ENCODE data around the gene KIR2DL3. TPM values are rescaled to one million over a fixed set of nuclear protein-coding genes. Genes with fewer than 3 reads are reported as not detected.
"Not testable (repeated sequence)": the region's sequence is repeated elsewhere in the genome, so short reads cannot be mapped to it uniquely, and the experiment has no call there.

KIR2DL3 gene
- total and polyA plus RNA-seq, 2 experiments from 2014 or later, result not detected

DNA sequence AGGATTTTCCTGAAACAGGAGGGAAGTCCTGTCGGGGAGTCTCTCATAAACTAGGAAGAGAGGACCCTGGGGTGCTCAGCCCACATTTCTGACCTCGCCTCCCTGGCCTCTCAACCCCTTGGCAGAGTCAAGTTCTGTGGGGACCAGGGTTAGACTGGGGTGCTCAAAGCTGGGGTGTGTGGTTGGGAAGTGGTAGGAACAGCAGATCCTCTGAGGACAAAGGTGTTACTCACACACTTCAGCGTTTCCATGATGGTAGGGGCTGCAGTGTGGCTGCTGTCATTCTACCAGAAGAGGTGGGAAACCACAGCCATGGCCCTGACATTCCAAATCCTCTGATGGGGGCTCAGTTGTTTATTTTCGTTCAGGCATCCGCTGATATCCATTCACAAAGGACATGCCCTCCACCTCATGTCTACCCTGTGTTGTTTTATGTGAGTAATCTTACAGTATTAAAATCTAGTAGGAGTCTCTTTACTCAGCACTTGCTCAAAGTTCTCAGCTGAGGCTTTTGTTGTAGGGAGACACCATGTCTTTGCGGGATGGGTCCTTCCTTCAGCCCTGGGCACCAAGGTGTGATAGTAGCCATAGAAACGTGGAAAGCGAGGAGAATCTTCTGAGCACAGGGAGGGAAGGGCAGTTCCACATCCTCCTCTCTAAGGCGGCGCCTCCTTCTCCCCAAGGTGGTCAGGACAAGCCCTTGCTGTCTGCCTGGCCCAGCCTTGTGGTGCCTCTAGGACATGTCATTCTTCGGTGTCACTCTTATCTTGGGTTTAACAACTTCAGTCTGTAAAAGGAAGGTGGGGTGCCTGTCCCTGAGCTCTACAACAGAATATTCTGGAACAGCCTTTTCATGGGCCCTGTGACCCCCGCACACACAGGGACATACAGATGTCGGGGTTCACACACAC lies 1.5 kb downstream of the KIR2DL3 start:
- peaks cover 95% of the 10 kb centered on the region for H3K9me3 Mint-ChIP-seq
- H3K4me2 ChIP-seq, result no peak overlapping the region
- no peak overlapping the region for H3K27ac Mint-ChIP-seq
- no peak overlapping the region for H2AFZ ChIP-seq
- H3K36me3 ChIP-seq (ENCODE audit: insufficient read depth), result no peaks in the 10 kb centered on the region
- peaks cover 10% of the 10 kb centered on the region for H3K27me3 Mint-ChIP-seq (ENCODE audit: insufficient read depth, low read depth, poor library complexity)
- no peaks in the 10 kb centered on the region for H4K20me1 ChIP-seq (replicated peaks; ENCODE audit: insufficient read depth)
- no peaks in the 10 kb centered on the region for H3K27me3 ChIP-seq (ENCODE audit: insufficient read depth)
- H3F3A ChIP-seq (replicated peaks; ENCODE audit: low read depth), result no peaks in the 10 kb centered on the region
- no peak overlapping the region for H3K4me3 ChIP-seq
- no peak for DNase-seq (ENCODE audit: low spot score)
- no peaks in the 10 kb centered on the region for H3K4me1 ChIP-seq (ENCODE audit: insufficient read depth)
- no peaks in the 10 kb centered on the region for H3K79me2 ChIP-seq (replicated peaks; ENCODE audit: insufficient read depth)
- H3K9me2 ChIP-seq (ENCODE audit: insufficient read depth), result no peaks in the 10 kb centered on the region
- TF ChIP-seq, protein P1, sequence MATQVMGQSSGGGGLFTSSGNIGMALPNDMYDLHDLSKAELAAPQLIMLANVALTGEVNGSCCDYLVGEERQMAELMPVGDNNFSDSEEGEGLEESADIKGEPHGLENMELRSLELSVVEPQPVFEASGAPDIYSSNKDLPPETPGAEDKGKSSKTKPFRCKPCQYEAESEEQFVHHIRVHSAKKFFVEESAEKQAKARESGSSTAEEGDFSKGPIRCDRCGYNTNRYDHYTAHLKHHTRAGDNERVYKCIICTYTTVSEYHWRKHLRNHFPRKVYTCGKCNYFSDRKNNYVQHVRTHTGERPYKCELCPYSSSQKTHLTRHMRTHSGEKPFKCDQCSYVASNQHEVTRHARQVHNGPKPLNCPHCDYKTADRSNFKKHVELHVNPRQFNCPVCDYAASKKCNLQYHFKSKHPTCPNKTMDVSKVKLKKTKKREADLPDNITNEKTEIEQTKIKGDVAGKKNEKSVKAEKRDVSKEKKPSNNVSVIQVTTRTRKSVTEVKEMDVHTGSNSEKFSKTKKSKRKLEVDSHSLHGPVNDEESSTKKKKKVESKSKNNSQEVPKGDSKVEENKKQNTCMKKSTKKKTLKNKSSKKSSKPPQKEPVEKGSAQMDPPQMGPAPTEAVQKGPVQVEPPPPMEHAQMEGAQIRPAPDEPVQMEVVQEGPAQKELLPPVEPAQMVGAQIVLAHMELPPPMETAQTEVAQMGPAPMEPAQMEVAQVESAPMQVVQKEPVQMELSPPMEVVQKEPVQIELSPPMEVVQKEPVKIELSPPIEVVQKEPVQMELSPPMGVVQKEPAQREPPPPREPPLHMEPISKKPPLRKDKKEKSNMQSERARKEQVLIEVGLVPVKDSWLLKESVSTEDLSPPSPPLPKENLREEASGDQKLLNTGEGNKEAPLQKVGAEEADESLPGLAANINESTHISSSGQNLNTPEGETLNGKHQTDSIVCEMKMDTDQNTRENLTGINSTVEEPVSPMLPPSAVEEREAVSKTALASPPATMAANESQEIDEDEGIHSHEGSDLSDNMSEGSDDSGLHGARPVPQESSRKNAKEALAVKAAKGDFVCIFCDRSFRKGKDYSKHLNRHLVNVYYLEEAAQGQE (IDR thresholded peaks at IDR 0.05; ENCODE audit: unreplicated experiment), result no peak
- TF ChIP-seq NANOG (IDR thresholded peaks at IDR 0.05; ENCODE audit: borderline replicate concordance), result no peak
- TF ChIP-seq STAT1 (IDR thresholded peaks at IDR 0.05; ENCODE audit: unreplicated experiment), result no peak
- ATAC-seq, result no peak
- H3K4me3 Mint-ChIP-seq, result no peak overlapping the region
- peaks cover 45% of the 10 kb centered on the region for H3K36me3 Mint-ChIP-seq (ENCODE audit: low read depth)
- no peaks in the 10 kb centered on the region for H3K4me1 Mint-ChIP-seq
- no peak overlapping the region for H3K27ac ChIP-seq (ENCODE audit: low read depth)

DNA sequence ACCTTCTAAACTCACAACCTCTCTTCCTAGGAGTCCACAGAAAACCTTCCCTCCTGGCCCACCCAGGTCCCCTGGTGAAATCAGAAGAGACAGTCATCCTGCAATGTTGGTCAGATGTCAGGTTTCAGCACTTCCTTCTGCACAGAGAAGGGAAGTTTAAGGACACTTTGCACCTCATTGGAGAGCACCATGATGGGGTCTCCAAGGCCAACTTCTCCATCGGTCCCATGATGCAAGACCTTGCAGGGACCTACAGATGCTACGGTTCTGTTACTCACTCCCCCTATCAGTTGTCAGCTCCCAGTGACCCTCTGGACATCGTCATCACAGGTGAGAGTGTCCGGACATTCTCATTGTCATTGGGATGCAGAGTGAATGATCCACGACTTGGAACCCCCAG lies 3.6 kb downstream of the KIR2DL3 start:
- H3K4me3 ChIP-seq, H3K4me3 Mint-ChIP-seq: not testable (repeated sequence)
- H3K9me3 Mint-ChIP-seq, result peaks cover 95% of the 10 kb centered on the region

DNA sequence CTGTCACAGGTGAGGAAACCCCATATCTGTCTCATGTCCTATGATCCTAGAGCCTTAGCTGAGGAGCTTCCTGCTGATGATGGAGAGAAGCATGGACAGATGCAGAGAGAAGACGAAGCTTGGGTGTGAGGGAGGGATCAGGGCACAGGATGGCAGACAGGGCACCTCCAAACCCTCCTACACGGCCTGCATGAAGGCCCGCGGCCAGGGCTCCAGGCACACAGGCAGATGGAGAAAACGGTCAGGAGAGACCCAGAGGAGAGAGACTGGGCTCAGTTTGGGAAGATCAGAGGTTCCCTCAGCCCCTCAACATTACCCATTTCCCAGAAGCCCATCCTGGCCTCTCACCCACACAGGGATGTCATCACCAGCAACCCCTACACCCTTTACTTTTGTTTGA lies 5.8 kb downstream of the KIR2DL3 start:
- H3K27me3 Mint-ChIP-seq (ENCODE audit: insufficient read depth, low read depth, poor library complexity), result not testable (repeated sequence)

More for the DNA sequence above, 3.6 kb downstream of the KIR2DL3 start:
- not testable (repeated sequence) for H3F3A ChIP-seq (replicated peaks; ENCODE audit: low read depth); H2AFZ ChIP-seq; H3K27ac Mint-ChIP-seq; H3K4me1 ChIP-seq (ENCODE audit: insufficient read depth); DNase-seq (ENCODE audit: low spot score); H3K4me2 ChIP-seq; H3K27me3 Mint-ChIP-seq (ENCODE audit: insufficient read depth, low read depth, poor library complexity); H3K36me3 ChIP-seq (ENCODE audit: insufficient read depth); ATAC-seq; H3K27ac ChIP-seq (ENCODE audit: low read depth); H3K4me1 Mint-ChIP-seq; H4K20me1 ChIP-seq (replicated peaks; ENCODE audit: insufficient read depth); H3K9me2 ChIP-seq (ENCODE audit: insufficient read depth); H3K79me2 ChIP-seq (replicated peaks; ENCODE audit: insufficient read depth); H3K27me3 ChIP-seq (ENCODE audit: insufficient read depth)
- H3K36me3 Mint-ChIP-seq (ENCODE audit: low read depth), result peaks cover 36% of the 10 kb centered on the region

DNA sequence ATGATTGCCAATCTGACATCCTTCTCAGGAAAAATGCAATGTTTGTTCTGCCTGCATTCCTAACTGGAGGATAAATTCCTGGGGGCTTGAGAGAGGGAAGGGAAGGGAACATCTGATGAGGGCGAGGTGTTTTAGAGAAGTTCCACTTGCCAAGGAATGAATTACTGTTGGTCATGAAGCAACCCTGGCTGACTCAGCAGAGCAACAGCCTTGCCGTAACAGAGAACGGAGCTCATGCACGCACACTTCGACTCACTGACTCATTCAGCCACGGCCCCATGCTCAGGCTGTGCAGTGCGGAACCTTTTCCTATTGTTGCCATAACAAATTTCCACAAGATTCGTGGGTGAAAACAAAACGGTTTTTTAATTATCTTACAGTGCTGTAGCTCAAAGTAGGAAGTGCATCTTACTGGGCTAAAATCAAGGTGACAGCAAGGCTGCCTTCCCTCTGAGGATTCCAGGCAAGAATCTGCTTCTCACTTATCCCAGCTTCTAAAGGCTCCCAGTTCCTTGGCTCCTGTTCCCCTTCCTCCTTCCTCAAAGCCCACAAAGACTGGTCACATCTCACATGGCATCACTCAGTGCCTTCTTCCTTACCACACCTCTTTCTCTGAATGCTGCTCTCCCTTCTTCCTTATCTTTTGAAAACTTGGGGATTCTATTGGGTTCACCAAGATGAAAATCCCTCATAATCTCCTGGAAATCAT lies 9.5 kb downstream of the KIR2DL3 start:
- not testable (repeated sequence) for H3K4me2 ChIP-seq; H3K27me3 ChIP-seq (ENCODE audit: insufficient read depth); H3K4me1 ChIP-seq (ENCODE audit: insufficient read depth); ATAC-seq; H3K27ac ChIP-seq (ENCODE audit: low read depth); H3F3A ChIP-seq (replicated peaks; ENCODE audit: low read depth); H3K27ac Mint-ChIP-seq; H4K20me1 ChIP-seq (replicated peaks; ENCODE audit: insufficient read depth); H3K4me1 Mint-ChIP-seq; H3K4me3 ChIP-seq; H3K4me3 Mint-ChIP-seq; H3K9me2 ChIP-seq (ENCODE audit: insufficient read depth); H2AFZ ChIP-seq; H3K79me2 ChIP-seq (replicated peaks; ENCODE audit: insufficient read depth); H3K27me3 Mint-ChIP-seq (ENCODE audit: insufficient read depth, low read depth, poor library complexity); DNase-seq (ENCODE audit: low spot score); H3K36me3 ChIP-seq (ENCODE audit: insufficient read depth)
- H3K36me3 Mint-ChIP-seq (ENCODE audit: low read depth), result peaks cover 36% of the 10 kb centered on the region
- peaks cover 90% of the 10 kb centered on the region for H3K9me3 Mint-ChIP-seq

More for the DNA sequence above, 5.8 kb downstream of the KIR2DL3 start:
- H3K4me3 ChIP-seq; H3K27ac ChIP-seq (ENCODE audit: low read depth); H3K27me3 ChIP-seq (ENCODE audit: insufficient read depth); H3K9me2 ChIP-seq (ENCODE audit: insufficient read depth); H3K27ac Mint-ChIP-seq; H3K4me2 ChIP-seq; H2AFZ ChIP-seq; DNase-seq (ENCODE audit: low spot score); H3F3A ChIP-seq (replicated peaks; ENCODE audit: low read depth); H4K20me1 ChIP-seq (replicated peaks; ENCODE audit: insufficient read depth); H3K4me3 Mint-ChIP-seq; H3K4me1 Mint-ChIP-seq; H3K36me3 ChIP-seq (ENCODE audit: insufficient read depth); H3K79me2 ChIP-seq (replicated peaks; ENCODE audit: insufficient read depth); H3K4me1 ChIP-seq (ENCODE audit: insufficient read depth); ATAC-seq: not testable (repeated sequence)
- Mint-ChIP-seq H3K36me3 (ENCODE audit: low read depth) (peaks cover 34% of the 10 kb centered on the region), H3K9me3 (peaks cover 94% of the 10 kb centered on the region)

DNA sequence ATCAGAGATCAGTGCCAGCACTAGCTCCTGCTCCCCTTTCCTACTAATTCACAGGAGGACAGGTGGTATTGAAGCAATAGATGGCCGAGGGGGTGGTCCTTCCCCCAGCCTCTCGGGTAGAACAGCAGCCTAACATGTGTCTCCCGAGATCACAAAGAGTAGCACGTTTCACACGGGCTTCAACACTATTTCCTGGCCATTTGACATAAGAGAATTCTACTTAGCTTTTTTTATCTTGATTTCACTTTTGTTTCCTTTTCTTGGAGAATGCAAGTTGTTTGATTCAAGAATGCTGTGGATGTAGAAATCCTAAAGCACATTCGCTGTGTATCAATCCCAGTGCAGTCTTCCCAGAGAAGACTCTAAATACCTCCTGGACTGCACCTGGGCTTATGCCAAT lies 12.0 kb downstream of the KIR2DL3 start:
- H3K27me3 ChIP-seq (ENCODE audit: insufficient read depth); H3K9me2 ChIP-seq (ENCODE audit: insufficient read depth); H3K4me1 ChIP-seq (ENCODE audit: insufficient read depth); H3K27ac Mint-ChIP-seq; H3K36me3 ChIP-seq (ENCODE audit: insufficient read depth); H3K4me2 ChIP-seq; H3K4me3 Mint-ChIP-seq; H2AFZ ChIP-seq; H3K27me3 Mint-ChIP-seq (ENCODE audit: insufficient read depth, low read depth, poor library complexity); ATAC-seq; H3K4me1 Mint-ChIP-seq; H3F3A ChIP-seq (replicated peaks; ENCODE audit: low read depth); H3K79me2 ChIP-seq (replicated peaks; ENCODE audit: insufficient read depth); H3K27ac ChIP-seq (ENCODE audit: low read depth); H3K4me3 ChIP-seq; DNase-seq (ENCODE audit: low spot score); H4K20me1 ChIP-seq (replicated peaks; ENCODE audit: insufficient read depth): not testable (repeated sequence)
- Mint-ChIP-seq H3K9me3 (peaks cover 91% of the 10 kb centered on the region), H3K36me3 (ENCODE audit: low read depth) (peaks cover 35% of the 10 kb centered on the region)

Data from GM23338 (cell line).